ENCODE results near the gene TREX2. TPM values are rescaled to one million over a fixed set of nuclear protein-coding genes. Genes with fewer than 3 reads are reported as not detected.

The TREX2 gene
- total and polyA plus RNA-seq, 2 of the 8 experiments (the other 6 are each of a cell fraction or from before 2014, with no cell fraction given), result 0.71 to 0.80 TPM

- Histone ChIP-seq H3K4ac (replicated peaks; ENCODE audit: insufficient read length, low read depth, low read length) (no peak overlapping the region), H3K9me3 (ENCODE audit: insufficient read depth in 2 of 2, low read depth in 1 of 2, low read length in 1 of 2) (no peaks in the 10 kb centered on the region), H3K9ac (replicated peaks in 1 of 4; ENCODE audit: extremely low read depth in 1 of 4, low read depth in 3 of 4, low read length in 3 of 4) (no peak overlapping the region), H3K14ac (ENCODE audit: insufficient read length) (no peak overlapping the region), H3K23ac (ENCODE audit: insufficient read length) (no peak overlapping the region), H2BK12ac (ENCODE audit: low read depth, low read length) (no peak overlapping the region), H3K18ac (ENCODE audit: extremely low read depth, low read length) (no peak overlapping the region), H3K4me2 (ENCODE audit: insufficient read depth in 1 of 2, low read depth in 2 of 2, low read length in 2 of 2) (no peak overlapping the region), H2AFZ (ENCODE audit: low read length) (no peak overlapping the region), H4K91ac (replicated peaks; ENCODE audit: insufficient read length, low read length) (no peak overlapping the region), H4K20me1 (replicated peaks in 1 of 2; ENCODE audit: control insufficient read depth in 1 of 2, insufficient read depth in 2 of 2, low read length in 2 of 2) (no peaks in the 10 kb centered on the region), H3K79me2 (ENCODE audit: control insufficient read depth in 1 of 2, insufficient read depth in 2 of 2, low read length in 2 of 2) (no peaks in the 10 kb centered on the region), H3K36me3 (ENCODE audit: control insufficient read depth in 2 of 4, insufficient read depth in 4 of 4, low read length in 3 of 4) (no peaks in the 10 kb centered on the region), H3K27ac (ENCODE audit: low read depth, low read length) (no peak overlapping the region), H3K79me1 (ENCODE audit: low read depth, low read length) (no peaks in the 10 kb centered on the region), H2AK5ac (ENCODE audit: low read depth, low read length) (no peak overlapping the region), H4K5ac (ENCODE audit: insufficient read length, low read depth, low read length) (no peak overlapping the region), H4K8ac (ENCODE audit: extremely low read depth, insufficient read depth, low read length) (no peak overlapping the region), H3K4me3 (ENCODE audit: extremely low read depth in 1 of 4, insufficient read depth in 2 of 4, low read depth in 3 of 4, low read length in 4 of 4) (no peak overlapping the region), H2BK15ac (ENCODE audit: low read length) (no peak overlapping the region), H2BK20ac (ENCODE audit: low read length) (no peak overlapping the region), H3K56ac (replicated peaks; ENCODE audit: insufficient read length, low read depth, low read length) (no peak overlapping the region), H3K4me1 (replicated peaks in 1 of 4; ENCODE audit: control insufficient read depth in 3 of 4, insufficient read depth in 4 of 4, low read length in 3 of 4) (no peaks in the 10 kb centered on the region), H3K27me3 (replicated peaks in 1 of 4; ENCODE audit: control insufficient read depth in 3 of 4, extremely low read depth in 1 of 4, insufficient read depth in 3 of 4, low read length in 3 of 4) (no peaks in the 10 kb centered on the region), H2BK120ac (replicated peaks; ENCODE audit: low read depth, low read length) (no peak overlapping the region), H3K23me2 (ENCODE audit: low read depth, low read length) (no peaks in the 10 kb centered on the region), H2BK5ac (ENCODE audit: low read depth, low read length) (no peak overlapping the region)
- WGBS, 2 experiments (ENCODE audit: extremely low coverage in 1 of 2, insufficient coverage in 1 of 2, insufficient read length in 1 of 2, insufficient replicate concordance in 2 of 2, low coverage in 1 of 2, low lambda C conversion rate in 2 of 2, missing lambda C conversion rate in 1 of 2), result 93% methylated on average over 6 of the region's 7 CpGs; no CpG with 5 or more reads in 1 of the 2 experiments
- DNase-seq (ENCODE audit: low read depth in 1 of 2, low spot score in 2 of 2) (no peak), FAIRE-seq (no peak)
- ChIA-PET CTCF (ENCODE audit: partially characterized antibody) (interaction anchor here (0.7 to 1.9 kb wide), 4 partner anchors 20 to 98 kb away, joined by 3 to 5 read pairs (median 4); no protein-coding TSS in a partner anchor), POLR2A (ENCODE audit: partially characterized antibody) (interaction anchor here (0.7 kb wide), 1 partner anchor 273 kb away, joined by 3 read pairs; no protein-coding TSS in a partner anchor)
- no peak for TF ChIP-seq ATF3 (IDR thresholded peaks at IDR 0.05; ENCODE audit: insufficient read depth, low read depth, low read length)
- no peak for TF ChIP-seq CTBP2 (IDR thresholded peaks at IDR 0.05; ENCODE audit: borderline replicate concordance, insufficient read depth, insufficient read length, low read length)
- no peak for TF ChIP-seq RAD21 (IDR thresholded peaks at IDR 0.05 in 1 of 2, conservative IDR thresholded peaks at IDR 0.05 in 1 of 2; ENCODE audit: low read depth in 2 of 2, low read length in 2 of 2)
- TF ChIP-seq TAF1 (IDR thresholded peaks at IDR 0.05; ENCODE audit: low read depth, low read length), result no peak
- no peak for TF ChIP-seq CHD2 (IDR thresholded peaks at IDR 0.05; ENCODE audit: low read length)
- no peak for TF ChIP-seq ASH2L (IDR thresholded peaks at IDR 0.05; ENCODE audit: low read length)
- TF ChIP-seq CTCF (IDR thresholded peaks at IDR 0.05; ENCODE audit: control extremely low read depth in 1 of 3, insufficient read depth in 1 of 3, low read depth in 1 of 3, low read length in 3 of 3), result no peak
- no peak for TF ChIP-seq CEBPB (IDR thresholded peaks at IDR 0.05; ENCODE audit: low read depth, low read length)
- TF ChIP-seq BRCA1 (IDR thresholded peaks at IDR 0.05; ENCODE audit: low read depth, low read length), result no peak
- no peak for TF ChIP-seq SP4 (IDR thresholded peaks at IDR 0.05; ENCODE audit: low read length)
- no peak for TF ChIP-seq BCL11A (IDR thresholded peaks at IDR 0.05; ENCODE audit: low read depth in 2 of 2, low read length in 2 of 2)
Observed at GRCh38 chrX:153441296-153441695, 4.6 kb downstream of the TREX2 start.

Measured in H1 (cell line).